Measurements from ENCODE around the gene RSPO4. TPM values are rescaled to one million over a fixed set of nuclear protein-coding genes. Genes with fewer than 3 reads are reported as not detected.
A peak's percentile ranks its signal among the peaks of the same experiment; 100 is the strongest.

The RSPO4 gene
- total RNA-seq, 1 experiment from 2014 or later, result 6.7 TPM

- Histone ChIP-seq H3K27ac (ENCODE audit: insufficient read length, low read depth, low read length) (no peak overlapping the region), H2BK20ac (ENCODE audit: low read depth, low read length, poor library complexity, severe bottlenecking) (no peak overlapping the region), H3K27me3 (ENCODE audit: insufficient read depth, low read length) (no peaks in the 10 kb centered on the region), H4K5ac (ENCODE audit: insufficient read length, low read depth, low read length) (no peak overlapping the region), H2AK5ac (ENCODE audit: insufficient read length, low read length) (no peak overlapping the region), H3K18ac (ENCODE audit: insufficient read length, low read depth, low read length) (no peak overlapping the region), H3K4me1 (ENCODE audit: insufficient read depth, low read length) (no peaks in the 10 kb centered on the region; the same call in 1 of the 2 replicates), H4K8ac (replicated peaks; ENCODE audit: insufficient read length, low read depth, low read length) (no peak overlapping the region), H2AFZ (ENCODE audit: low read length) (no peak overlapping the region), H4K91ac (ENCODE audit: insufficient read length, low read depth, low read length) (no peak overlapping the region), H3K14ac (ENCODE audit: insufficient read depth, low read length) (no peak overlapping the region), H3K4me2 (ENCODE audit: insufficient read depth, insufficient read length, low read length) (no peak overlapping the region), H3K79me1 (ENCODE audit: insufficient read depth, low read depth, low read length, poor library complexity, severe bottlenecking) (no peaks in the 10 kb centered on the region), H3K56ac (ENCODE audit: insufficient read length, low read depth, low read length) (no peak overlapping the region), H4K20me1 (ENCODE audit: control insufficient read depth, insufficient read depth, insufficient read length) (no peaks in the 10 kb centered on the region), H3K79me2 (ENCODE audit: insufficient read depth, low read length) (no peaks in the 10 kb centered on the region), H3K23me2 (ENCODE audit: insufficient read length, low read depth, low read length, poor library complexity, severe bottlenecking) (no peaks in the 10 kb centered on the region), H2BK120ac (ENCODE audit: low read depth, low read length, poor library complexity, severe bottlenecking) (no peak overlapping the region), H3K4ac (ENCODE audit: low read depth, low read length) (no peak overlapping the region), H2BK5ac (ENCODE audit: insufficient read length, low read length) (no peak overlapping the region), H2BK15ac (ENCODE audit: low read depth, low read length) (no peak overlapping the region), H3K23ac (ENCODE audit: insufficient read length, low read depth, low read length) (no peak overlapping the region), H2BK12ac (ENCODE audit: insufficient read length, low read depth, low read length) (no peak overlapping the region), H3K9me3 (ENCODE audit: control insufficient read depth, low read depth, low read length) (no peaks in the 10 kb centered on the region), H3K9ac (ENCODE audit: extremely low read depth, insufficient read length, low read length) (no peak overlapping the region), H3T11ph (ENCODE audit: low read length) (no peak overlapping the region)
- Mint-ChIP-seq H3K27ac (no peak overlapping the region; a peak in 1 of 7 replicates), H3K4me1 (peaks cover 8 to 24% of the 10 kb centered on the region in 2 experiments), H3K27me3 (ENCODE audit: low read depth) (peaks cover 13% of the 10 kb centered on the region), H3K36me3 (ENCODE audit: insufficient read depth in 1 of 3, low read depth in 3 of 3) (no peaks in the 10 kb centered on the region), H3K4me3 (no peak overlapping the region), H3K9me3 (no peaks in the 10 kb centered on the region)
- peak; percentile 56 for DNase-seq
- no CpG with 5 or more reads among the region's 5 CpGs for WGBS (ENCODE audit: extremely low coverage, insufficient read length, low lambda C conversion rate)
- TF ChIP-seq CTCF (conservative IDR thresholded peaks at IDR 0.05), result peak; percentile 60
These were observed 90.1 kb downstream of the RSPO4 start for GRCh38 chr20:911882-912600.

All from H9 (cell line).